HEK293 (cell line): ENCODE results near the gene C1orf210.

ENCODE experiments used
- AEBP2 ChIP-seq: fragments of 450-650 bp; formaldehyde crosslinking; IDR thresholded peaks from 2 replicates; pipeline ENCODE4 v1.5.1; 2016; ENCODE audit warnings: missing biosample characterization, missing genetic modification characterization, borderline replicate concordance
- CTCF ChIP-seq: fragments of 450-650 bp; formaldehyde crosslinking; IDR thresholded peaks from 2 replicates; pipeline ENCODE4 v1.5.1; 2016; ENCODE audit warnings: missing biosample characterization, missing genetic modification characterization
- SP2 ChIP-seq: fragments of 450-650 bp; formaldehyde crosslinking; IDR thresholded peaks from 2 replicates; pipeline ENCODE4 v1.5.1; 2016; ENCODE audit warnings: missing biosample characterization, missing genetic modification characterization
- ZFP3 ChIP-seq: fragments of 450-650 bp; formaldehyde crosslinking; IDR thresholded peaks from 2 replicates; pipeline ENCODE4 v1.5.1; 2016; ENCODE audit warnings: low read depth, missing biosample characterization, missing genetic modification characterization
- ZNF416 ChIP-seq: fragments of 450-650 bp; formaldehyde crosslinking; IDR thresholded peaks from 2 replicates; pipeline ENCODE4 v1.5.1; 2016; ENCODE audit warnings: missing biosample characterization, missing genetic modification characterization

DNA sequence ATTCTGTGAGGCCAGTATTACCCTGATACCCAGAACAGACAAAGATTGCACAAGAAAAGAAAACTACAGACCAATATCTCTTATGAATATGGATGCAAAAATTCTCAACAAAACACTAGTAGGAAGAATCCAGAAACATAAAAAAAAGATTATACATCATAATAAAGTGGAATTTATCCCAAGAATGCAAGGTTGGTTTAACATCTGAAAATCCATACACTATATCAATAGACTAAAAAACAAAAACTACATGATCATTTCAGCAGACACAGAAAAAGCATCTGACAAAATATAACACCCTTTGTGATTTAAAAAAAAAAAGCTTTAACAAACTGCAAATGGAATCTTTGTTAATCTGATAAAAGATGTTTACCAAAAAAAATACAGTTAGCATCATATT, 40.0 kb upstream of the C1orf210 start:
- TF ChIP-seq SP2 (tag by site-specific recombination) = no peak
- TF ChIP-seq CTCF = no peak
- no peak for TF ChIP-seq ZFP3 (tag by site-specific recombination)
- TF ChIP-seq AEBP2 (tag by site-specific recombination) = no peak
- TF ChIP-seq ZNF416 (tag by site-specific recombination) = no peak
